ENCODE data around the gene PRPSAP1. TPM values are rescaled to one million over a fixed set of nuclear protein-coding genes. Genes with fewer than 3 reads are reported as not detected.
A peak's percentile ranks its signal among the peaks of the same experiment; 100 is the strongest.

Gene PRPSAP1
- total RNA-seq, 1 experiment from 2014 or later = 38.4 TPM

GRCh38 chr17:76264425-76264754 is 89.3 kb downstream of the PRPSAP1 start:
- Histone ChIP-seq H3K4ac (ENCODE audit: low read depth, low read length) (no peak overlapping the region), H2BK120ac (ENCODE audit: low read depth, low read length, poor library complexity, severe bottlenecking) (no peak overlapping the region), H2AFZ (ENCODE audit: low read length) (no peak overlapping the region), H4K8ac (replicated peaks; ENCODE audit: insufficient read length, low read depth, low read length) (no peak overlapping the region), H3K4me1 (ENCODE audit: insufficient read depth, low read length) (peaks cover 5% of the 10 kb centered on the region), H3K18ac (ENCODE audit: insufficient read length, low read depth, low read length) (no peak overlapping the region), H2BK12ac (ENCODE audit: insufficient read length, low read depth, low read length) (no peak overlapping the region), H3K79me1 (ENCODE audit: insufficient read depth, low read depth, low read length, poor library complexity, severe bottlenecking) (peaks cover 7% of the 10 kb centered on the region), H3K79me2 (ENCODE audit: insufficient read depth, low read length) (peaks cover 2% of the 10 kb centered on the region; the same call in 1 of the 2 replicates), H2AK5ac (ENCODE audit: insufficient read length, low read length) (no peak overlapping the region), H3K23ac (ENCODE audit: insufficient read length, low read depth, low read length) (no peak overlapping the region), H4K91ac (ENCODE audit: insufficient read length, low read depth, low read length) (no peak overlapping the region), H3K27me3 (ENCODE audit: insufficient read depth, low read length) (no peaks in the 10 kb centered on the region), H3K14ac (ENCODE audit: insufficient read depth, low read length) (no peak overlapping the region), H3K9ac (ENCODE audit: extremely low read depth, insufficient read length, low read length) (no peak overlapping the region), H2BK15ac (ENCODE audit: low read depth, low read length) (no peak overlapping the region), H3K56ac (ENCODE audit: insufficient read length, low read depth, low read length) (no peak overlapping the region), H3K4me2 (ENCODE audit: insufficient read depth, insufficient read length, low read length) (peak overlapping the region; percentile 35), H3T11ph (ENCODE audit: low read length) (no peak overlapping the region), H4K5ac (ENCODE audit: insufficient read length, low read depth, low read length) (no peak overlapping the region), H2BK5ac (ENCODE audit: insufficient read length, low read length) (no peak overlapping the region), H3K27ac (ENCODE audit: insufficient read length, low read depth, low read length) (no peak overlapping the region), H3K9me3 (ENCODE audit: control insufficient read depth, low read depth, low read length) (no peaks in the 10 kb centered on the region), H3K23me2 (ENCODE audit: insufficient read length, low read depth, low read length, poor library complexity, severe bottlenecking) (peaks cover 4% of the 10 kb centered on the region), H4K20me1 (ENCODE audit: control insufficient read depth, insufficient read depth, insufficient read length) (no peaks in the 10 kb centered on the region), H2BK20ac (ENCODE audit: low read depth, low read length, poor library complexity, severe bottlenecking) (no peak overlapping the region)
- Mint-ChIP-seq H3K4me3 (peak overlapping the region; percentile 62 to 72; a peak in 3 of 5 replicates), H3K27ac (peak overlapping the region in 1 of 3 experiments; percentile 76; a peak in 4 of 7 replicates), H3K36me3 (ENCODE audit: insufficient read depth in 1 of 3, low read depth in 3 of 3) (peaks cover 2 to 9% (median 8%) of the 10 kb centered on the region in 3 experiments; a peak in 5 of 7 replicates), H3K9me3 (no peaks in the 10 kb centered on the region), H3K4me1 (peaks cover 32 to 47% of the 10 kb centered on the region in 2 experiments), H3K27me3 (ENCODE audit: low read depth) (no peaks in the 10 kb centered on the region)
- no peak for DNase-seq
- no peak for TF ChIP-seq CTCF (conservative IDR thresholded peaks at IDR 0.05)
- no CpG with 5 or more reads among the region's 9 CpGs for WGBS (ENCODE audit: extremely low coverage, insufficient read length, low lambda C conversion rate)

Measured in H9 (cell line).